GM21447 (cell line): ENCODE measurements around the gene GPHN.

Source experiments
- ATAC-seq: cut with Tn5 transposase; IDR thresholded peaks from one replicate; pipeline ENCODE4 v1.9.1; 2021; ENCODE audit not compliant: unreplicated experiment

The GPHN gene

GRCh38 chr14:66916421-66916820 is 408.5 kb downstream of the GPHN start:
- no peak for ATAC-seq

- ATAC-seq: no peak
These were observed 410.6 kb downstream of the GPHN start for GRCh38 chr14:66918527-66918926.

- no peak for ATAC-seq
These were observed 412.2 kb downstream of the GPHN start for GRCh38 chr14:66920196-66920595.

GRCh38 chr14:66923251-66923650 is 415.3 kb downstream of the GPHN start:
- ATAC-seq: no peak

GRCh38 chr14:66939409-66939808 is 431.5 kb downstream of the GPHN start:
- ATAC-seq: no peak

- ATAC-seq: no peak
These were observed 436.9 kb downstream of the GPHN start for GRCh38 chr14:66944872-66945271.

- no peak for ATAC-seq
These were observed 447.2 kb downstream of the GPHN start for GRCh38 chr14:66955159-66955558.

GRCh38 chr14:66959437-66960050 is 451.6 kb downstream of the GPHN start:
- ATAC-seq: no peak

GRCh38 chr14:66965831-66966230 is 457.9 kb downstream of the GPHN start:
- no peak for ATAC-seq

GRCh38 chr14:66972469-66972868 is 464.5 kb downstream of the GPHN start:
- ATAC-seq: no peak

- no peak for ATAC-seq
These were observed 466.6 kb downstream of the GPHN start for GRCh38 chr14:66974397-66975025.

- no peak for ATAC-seq
These were observed 467.3 kb downstream of the GPHN start for GRCh38 chr14:66975251-66975650.

- no peak for ATAC-seq
These were observed 471.4 kb downstream of the GPHN start for GRCh38 chr14:66979101-66979974.

GRCh38 chr14:66982247-66982646 is 474.3 kb downstream of the GPHN start:
- ATAC-seq: no peak

GRCh38 chr14:66992776-66993175 is 484.8 kb downstream of the GPHN start:
- ATAC-seq: no peak

GRCh38 chr14:66993512-66993911 is 485.6 kb downstream of the GPHN start:
- ATAC-seq: no peak

- ATAC-seq: no peak
These were observed 490.1 kb downstream of the GPHN start for GRCh38 chr14:66998013-66998412.

- ATAC-seq: no peak
These were observed 492.0 kb downstream of the GPHN start for GRCh38 chr14:66999978-67000377.

- no peak for ATAC-seq
These were observed 495.2 kb downstream of the GPHN start for GRCh38 chr14:67002994-67003753.

- ATAC-seq: no peak
These were observed 496.6 kb downstream of the GPHN start for GRCh38 chr14:67004521-67004920.

GRCh38 chr14:67010602-67011001 is 502.7 kb downstream of the GPHN start:
- ATAC-seq: no peak
